ENCODE data around the gene ACAP2.
A peak's percentile ranks its signal among the peaks of the same experiment; 100 is the strongest.
"Not testable (repeated sequence)": the region's sequence is repeated elsewhere in the genome, so short reads cannot be mapped to it uniquely, and the experiment has no call there.

ACAP2 gene

DNA sequence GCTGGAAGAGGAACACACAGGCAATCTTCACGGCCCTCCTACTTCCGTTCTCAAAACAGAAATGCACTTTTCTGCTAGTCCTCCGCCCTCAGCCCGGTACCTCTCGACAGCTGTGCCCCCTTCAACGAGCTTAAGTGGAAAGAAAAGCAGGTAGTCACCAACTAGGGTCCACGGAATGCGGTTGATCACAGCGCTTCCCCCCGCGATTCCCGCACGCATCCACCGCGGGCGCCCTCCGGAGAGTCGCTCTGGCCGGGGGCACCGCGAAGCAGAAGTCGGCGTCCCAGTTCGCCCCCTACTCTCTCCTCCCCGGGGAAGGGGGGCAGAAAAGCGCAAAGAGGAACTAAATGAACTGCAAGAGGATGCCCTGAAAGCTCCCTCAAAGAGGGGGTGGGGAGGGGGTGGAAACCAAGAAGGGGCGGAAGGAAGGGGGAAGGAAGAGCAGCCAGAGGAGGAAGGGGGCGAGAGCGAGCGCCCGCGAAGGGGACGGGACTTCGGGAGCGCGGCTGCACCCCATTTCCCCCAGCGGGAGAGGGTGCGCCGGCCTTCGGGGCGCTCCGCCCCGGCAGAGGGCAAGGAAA lies 738 bp downstream of the ACAP2 start:
- DNase-seq = peak; percentile 25

DNA sequence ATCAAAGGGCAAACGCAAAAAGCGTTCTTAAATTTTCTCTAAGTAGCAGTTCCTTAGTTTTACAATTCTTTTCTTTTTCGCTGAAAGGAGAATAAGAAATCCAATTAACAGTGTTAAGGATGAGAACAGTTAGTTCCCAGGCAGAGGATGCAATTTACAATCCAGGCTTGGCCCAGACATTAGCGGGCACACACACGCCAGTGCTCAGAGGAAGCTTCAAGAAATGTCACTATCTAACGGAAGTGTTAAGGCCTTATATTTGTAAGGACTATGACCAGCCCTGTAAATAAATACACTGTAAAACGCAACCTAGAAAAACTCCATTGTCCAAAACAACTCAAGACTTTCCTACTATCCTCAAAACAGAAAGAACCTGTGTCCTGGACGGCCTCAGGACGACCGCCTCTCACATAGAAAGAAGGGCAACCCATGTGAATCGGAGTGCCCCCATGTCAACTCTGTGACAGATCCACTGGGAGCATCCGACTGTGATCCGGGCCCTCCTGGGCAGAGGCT lies 1.3 kb downstream of the ACAP2 start:
- no peak for DNase-seq

DNA sequence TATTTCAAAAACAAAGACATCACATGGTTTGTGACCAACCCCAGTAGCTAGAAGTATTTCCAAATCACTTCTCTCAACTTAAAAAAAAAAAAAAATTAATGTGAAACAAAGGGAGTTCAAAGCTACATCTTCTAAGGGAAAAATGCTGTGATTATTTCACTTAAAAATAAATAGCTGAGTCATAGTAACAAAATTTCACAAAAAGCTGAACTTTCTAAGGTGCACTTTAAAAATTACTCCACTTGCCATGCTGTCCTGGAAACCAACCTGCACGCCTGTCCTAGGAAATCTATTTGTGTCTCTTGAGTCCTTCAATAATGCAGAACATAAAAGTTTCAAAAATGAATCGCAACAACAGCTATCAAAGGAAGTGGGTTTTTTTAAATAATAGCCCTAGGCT lies 1.8 kb downstream of the ACAP2 start:
- no peak for DNase-seq

DNA sequence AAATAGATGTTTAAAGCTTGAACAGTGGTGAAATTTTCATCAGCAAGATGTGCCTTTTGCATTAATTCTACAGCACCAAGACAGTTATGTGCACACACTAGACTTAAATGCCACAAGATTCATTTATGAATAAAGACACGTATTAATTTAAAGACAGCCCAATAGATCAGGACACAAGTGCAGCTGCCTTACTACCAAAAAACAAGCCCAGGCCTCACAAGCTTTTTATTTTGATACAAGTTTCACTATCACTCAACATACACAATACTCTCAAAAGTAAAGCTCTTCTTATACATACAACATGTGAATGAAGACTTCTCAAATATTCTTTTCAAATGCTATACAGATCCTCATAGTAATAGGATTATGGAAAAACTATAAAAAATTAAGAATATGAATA lies 2.4 kb downstream of the ACAP2 start:
- DNase-seq = no peak

DNA sequence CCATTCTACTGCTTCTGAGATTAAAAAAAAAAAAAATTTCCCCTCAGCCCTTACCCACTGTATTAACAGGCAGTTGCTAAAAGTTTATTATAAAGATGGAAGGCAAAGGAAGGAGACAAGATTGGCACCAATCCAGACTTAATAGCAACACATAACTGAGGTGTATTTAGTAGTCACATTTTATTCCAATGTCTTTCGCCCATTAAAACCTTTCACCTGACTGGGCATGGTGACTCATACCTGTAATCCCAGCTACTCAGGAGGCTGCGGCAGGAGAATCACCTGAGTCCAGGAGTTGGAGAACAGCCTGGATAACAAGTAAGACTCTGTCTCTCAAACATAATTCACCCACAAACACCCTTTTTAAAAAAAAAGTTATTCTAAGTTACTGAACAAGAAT lies 4.4 kb downstream of the ACAP2 start:
- DNase-seq = no peak

DNA sequence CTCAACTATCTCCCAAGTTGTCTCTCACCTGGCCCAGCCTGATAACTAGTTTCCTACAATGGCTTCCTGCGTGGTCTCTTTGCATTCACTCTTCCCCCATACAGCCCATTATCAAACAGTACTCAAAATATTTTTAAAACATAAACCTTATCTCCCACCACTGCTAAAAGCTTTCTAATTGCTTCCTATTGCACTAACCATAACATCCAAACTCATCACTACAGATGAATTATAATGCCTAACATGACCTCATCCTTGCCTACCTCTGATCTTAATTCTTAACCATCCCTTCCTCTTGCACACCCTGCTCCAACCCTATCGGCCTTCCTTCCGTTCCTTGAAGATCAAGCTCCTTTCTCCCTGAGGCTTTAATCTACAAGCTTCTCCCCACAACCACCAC lies 17.0 kb downstream of the ACAP2 start:
- DNase-seq = no peak

DNA sequence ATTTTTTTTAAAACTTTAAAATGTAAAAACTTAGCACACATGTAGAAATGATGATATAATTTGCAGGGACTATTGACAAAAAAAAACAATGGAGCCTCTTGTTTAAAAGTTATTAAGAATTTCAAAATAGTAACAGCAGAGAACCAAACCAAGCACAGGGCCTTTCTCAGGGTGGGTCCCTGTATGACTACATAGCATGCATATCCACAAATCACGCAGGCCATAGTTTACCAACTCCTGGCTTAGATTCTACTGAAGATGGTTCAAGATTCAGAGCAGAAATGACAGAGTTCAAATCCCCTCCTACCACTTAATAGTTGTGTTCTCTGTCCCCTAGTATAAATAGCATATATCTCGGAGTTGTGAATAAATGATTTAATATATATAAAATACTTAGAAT lies 19.0 kb downstream of the ACAP2 start:
- DNase-seq = no peak

DNA sequence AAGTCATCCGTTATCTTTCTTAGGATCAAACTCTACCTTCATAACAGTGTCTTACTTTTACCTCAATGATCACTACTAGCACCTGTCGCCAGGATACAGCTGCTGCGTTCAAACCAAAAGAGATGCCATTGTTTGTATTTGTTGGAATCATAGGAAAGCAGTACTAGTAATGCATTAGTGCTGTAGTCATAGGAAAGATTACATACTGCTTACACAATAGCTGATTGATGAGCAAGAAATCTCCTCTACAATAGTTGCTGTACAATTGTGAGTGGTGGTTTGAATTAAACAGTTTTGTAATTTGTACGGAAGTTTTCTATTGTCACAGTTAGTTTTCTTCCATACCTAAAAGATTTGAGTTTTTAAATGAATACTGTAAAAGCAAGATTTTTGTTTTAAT lies 21.4 kb downstream of the ACAP2 start:
- no peak for DNase-seq

DNA sequence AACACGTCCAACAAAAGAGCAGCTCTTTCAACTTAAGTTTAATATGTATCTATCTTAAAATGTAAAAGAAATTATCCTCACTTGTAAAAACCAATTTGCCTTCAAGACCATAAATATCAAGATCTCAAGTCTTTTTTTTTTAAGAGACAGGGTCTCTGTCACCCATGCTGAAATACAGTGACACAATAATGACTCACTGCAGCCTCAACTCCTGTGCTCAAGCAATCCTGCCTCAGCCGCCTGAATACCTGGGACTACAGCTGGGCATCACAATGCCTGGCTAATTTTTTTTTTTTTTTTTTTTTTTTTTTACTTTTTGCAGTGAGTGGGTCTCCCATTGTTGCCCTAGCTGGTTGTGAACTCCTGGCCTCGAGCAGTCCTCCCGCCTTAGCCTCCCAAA lies 26.0 kb downstream of the ACAP2 start:
- DNase-seq = no peak

DNA sequence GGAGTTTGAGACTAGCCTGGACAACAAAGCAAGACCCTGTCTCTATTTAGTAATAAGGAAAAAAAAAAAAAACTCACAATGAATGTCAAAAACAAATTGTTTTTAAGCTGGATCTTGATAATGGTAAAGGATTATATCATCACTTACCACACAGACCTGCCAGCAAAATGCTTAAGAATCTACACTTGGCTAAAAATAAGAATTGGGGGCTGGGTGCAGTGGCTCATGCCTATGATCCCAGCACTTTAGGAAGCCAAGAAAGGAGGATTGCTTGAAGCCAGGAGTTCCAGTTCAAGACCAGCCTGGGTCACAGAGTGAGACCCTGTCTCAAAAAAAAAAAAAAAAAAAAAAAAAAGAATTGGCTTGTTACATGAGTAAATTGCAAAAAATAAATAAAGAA lies 31.0 kb downstream of the ACAP2 start:
- no peak for DNase-seq

DNA sequence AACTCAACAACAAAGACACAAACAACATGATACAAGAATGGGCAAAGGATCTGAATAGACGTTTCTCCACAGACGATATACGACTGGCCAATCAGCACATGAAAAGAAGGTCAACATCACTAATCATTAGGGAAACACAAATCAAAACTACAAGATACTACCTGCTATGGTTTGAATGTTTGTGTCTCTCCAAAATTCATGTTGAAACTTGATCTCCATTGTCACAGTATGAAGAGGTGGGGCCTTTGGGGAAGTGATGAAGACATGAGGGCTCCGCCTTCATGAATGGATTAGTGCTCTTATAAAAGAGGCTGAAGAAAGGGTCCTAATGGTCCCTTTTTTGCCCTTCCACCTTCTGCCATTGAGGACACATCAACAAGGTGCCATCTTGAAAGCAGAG lies 32.3 kb downstream of the ACAP2 start:
- DNase-seq = no peak

DNA sequence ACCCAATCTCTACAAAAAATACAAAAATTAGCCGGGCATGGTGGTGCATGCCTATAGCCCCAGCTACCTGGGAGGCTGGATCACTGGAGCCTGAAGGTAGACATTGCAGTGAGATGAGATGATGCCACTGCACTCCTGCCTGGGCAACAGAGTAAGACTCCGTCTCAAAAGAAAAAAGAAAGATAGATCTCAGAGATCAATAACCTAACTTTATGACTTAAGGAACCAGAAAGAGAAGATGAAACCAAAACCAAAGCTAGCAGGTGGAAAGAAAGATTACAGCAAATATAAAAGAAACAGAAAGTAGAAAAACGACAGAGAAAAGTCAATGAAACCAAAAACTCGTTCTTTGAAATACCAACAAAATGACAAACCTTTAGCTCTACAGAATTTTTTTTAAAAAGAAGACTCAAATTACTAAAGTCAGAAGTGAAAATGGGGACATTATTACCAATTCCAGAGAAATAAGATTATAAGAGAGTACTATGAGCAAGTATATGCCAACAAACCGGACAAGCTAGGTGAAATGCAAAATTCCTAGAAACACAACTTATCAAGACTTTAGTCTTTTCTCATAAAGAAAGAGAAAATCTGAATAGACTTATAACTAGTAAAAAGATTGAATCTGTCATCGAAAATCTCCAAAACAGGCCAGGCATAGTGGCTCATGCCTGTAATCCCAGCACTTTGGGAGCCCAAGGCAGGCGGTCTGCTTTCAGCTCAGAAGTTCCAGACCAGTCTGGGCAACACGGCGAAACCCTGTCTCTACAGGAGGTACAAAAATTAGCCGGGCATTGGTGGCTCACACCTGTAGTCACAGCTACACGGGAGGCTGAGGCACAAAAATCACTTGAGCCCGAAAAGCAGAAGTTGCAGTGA lies 35.0 kb downstream of the ACAP2 start:
- no peak for DNase-seq

DNA sequence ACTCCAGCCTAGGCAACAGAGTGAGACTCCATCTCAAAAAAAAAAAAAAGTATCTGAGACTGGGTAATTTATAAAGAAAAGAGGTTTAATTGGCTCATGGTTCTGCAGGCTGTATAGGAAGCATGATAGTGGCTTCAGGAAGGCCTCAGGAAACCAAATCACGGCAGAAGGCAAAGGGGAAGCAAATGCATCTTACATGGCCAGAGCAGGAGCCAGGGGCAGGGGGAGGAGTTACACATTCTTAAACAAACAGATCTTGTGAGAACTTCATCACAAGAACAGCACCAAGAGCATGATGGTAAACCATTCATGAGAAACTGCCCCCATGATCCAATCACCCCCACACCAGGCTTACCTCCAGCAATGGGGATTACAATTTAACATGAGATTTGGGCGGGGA lies 37.2 kb downstream of the ACAP2 start:
- DNase-seq = no peak

DNA sequence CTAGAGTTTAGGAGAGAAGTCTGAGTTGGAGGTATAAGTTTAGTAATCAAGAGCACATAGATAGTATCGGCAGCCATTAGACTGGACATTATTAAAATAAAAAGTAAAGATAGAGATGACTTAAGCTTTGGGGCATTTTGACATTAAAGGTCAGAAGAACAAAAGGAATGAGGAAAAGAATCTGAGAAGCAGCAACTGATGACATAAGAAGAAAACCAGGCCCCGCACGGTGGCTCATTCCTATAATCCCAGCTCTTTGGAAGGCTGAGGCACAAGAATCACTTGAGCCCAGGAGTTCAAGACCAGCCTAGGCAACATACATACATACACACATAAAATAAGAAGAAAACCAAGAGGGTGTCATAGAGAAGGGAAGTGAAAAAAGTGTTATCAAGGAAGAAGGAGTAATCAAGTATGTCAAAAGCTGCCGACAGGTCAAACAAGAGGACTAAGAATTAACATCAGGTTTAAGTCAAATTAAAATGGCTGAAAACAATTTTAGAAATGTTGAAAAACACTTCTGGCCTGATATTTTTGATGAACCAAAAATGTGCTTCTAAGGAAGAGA lies 38.9 kb downstream of the ACAP2 start:
- no peak for DNase-seq

DNA sequence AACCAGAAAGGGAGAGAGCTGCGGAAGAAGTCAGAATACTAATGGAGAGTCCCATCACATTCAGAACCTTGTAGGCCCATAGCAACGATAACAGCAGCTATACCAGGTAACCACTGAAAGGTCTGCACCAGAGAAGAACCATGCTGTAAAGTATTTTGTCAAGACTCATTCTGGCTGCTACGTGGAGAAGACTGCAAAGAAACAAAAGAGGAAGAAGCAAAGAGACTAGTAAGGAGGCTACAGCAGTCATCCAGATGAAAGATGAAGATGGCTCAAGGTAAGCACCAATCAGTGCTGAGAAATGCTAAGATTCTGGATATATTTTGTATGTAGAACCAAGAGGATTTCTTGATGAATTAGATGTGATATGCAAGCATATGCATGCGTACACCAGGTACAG lies 39.6 kb downstream of the ACAP2 start:
- no peak for DNase-seq

DNA sequence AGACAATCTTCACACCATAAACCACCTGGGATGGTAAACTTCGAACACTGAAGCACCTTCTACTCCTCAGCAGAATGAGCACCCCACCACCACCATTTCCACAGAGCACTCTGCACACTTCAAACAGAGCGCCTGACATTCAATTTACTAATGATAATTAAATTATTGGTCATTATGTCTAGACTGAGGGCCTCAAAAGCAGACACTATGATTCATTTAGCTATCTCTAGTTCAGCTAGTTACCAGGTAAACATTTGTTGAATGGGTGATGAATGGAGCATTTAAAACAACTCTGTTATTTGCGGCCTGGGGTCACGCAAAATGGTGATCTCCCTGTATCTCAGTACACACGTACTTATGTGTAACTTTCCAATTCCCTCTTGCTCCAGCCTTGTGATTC lies 40.9 kb downstream of the ACAP2 start:
- DNase-seq = no peak

DNA sequence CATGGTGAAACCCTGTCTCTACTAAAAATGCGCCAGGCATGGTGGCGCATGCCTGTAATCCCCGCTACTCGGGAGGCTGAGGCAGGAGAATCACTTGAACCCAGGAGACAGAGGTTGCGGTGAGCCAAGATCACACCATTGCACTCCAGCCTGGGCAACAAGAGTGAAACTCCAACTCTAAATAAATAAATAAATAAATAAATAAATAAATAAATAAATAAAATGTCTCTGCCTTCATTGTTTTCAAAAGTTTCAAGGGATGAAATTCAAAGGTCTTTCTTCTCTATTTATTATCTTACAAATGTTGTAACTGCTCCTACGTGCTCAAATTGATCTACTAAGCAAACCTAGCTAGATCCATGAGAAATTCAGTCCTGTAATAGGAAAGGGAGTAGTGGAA lies 44.4 kb downstream of the ACAP2 start:
- DNase-seq = not testable (repeated sequence)

DNA sequence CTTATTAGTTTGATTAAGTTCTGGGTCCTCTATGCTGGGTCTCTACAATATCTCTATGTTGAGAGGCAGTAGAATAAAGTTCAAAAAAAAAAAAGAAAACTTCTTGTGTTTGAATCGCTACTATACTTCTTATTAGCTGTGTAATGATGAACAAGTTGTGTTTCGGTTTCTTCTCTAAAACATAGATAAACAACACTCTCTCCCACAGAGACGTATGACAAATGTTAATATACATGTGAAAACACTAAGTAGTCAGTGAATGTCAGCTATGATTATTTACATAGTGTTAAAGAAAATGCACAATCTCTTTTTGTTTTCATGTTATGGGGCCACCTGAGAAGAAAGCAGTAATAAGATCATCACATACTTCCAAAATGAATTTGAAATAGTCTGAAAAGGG lies 45.3 kb downstream of the ACAP2 start:
- DNase-seq = no peak

DNA sequence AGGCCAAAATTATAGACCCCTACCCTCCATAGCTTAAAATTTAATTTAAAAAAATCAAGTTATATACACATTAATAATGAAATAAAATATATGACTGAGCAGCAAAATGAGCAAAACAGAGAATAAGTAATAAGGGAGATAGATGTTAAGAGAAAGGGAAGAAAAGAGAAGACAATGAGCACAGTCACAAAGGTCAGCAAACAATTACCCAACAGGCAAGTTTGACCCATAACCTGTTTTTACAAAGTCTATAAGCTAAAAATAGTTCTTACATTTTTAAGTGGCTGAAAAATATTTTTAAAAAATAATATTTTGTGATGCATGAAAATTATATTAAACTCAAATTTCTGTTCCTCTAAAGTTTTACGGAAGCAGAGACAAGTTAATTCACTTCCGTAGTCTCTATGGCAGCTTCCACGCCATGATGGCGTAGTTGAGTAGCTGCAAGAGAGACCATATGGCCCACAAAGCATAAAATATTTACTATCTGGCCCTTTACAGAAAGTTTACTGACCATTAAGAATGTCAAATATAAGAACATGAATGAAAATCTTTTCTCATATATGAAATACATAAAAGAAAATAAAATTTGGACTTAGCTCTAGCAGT lies 47.5 kb downstream of the ACAP2 start:
- DNase-seq = no peak

DNA sequence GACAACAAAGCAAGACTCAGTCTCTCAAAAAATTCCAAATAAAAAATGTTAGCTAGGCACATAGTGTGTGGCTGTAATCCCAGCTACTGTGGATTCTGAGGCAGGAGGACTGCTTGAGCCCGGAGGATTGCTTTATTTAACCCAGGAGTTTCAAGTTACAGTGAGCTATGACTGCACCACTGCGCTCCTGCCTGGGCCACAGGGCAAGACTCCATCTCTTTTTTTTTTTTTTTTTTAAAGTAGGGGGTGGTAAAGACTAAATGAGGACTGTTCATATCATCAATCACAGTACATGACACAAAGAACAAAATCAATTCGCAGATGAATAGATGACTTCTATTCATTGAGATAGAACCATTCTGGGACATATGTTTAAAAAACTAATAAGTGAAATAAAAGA lies 48.1 kb downstream of the ACAP2 start:
- DNase-seq = no peak

DNA sequence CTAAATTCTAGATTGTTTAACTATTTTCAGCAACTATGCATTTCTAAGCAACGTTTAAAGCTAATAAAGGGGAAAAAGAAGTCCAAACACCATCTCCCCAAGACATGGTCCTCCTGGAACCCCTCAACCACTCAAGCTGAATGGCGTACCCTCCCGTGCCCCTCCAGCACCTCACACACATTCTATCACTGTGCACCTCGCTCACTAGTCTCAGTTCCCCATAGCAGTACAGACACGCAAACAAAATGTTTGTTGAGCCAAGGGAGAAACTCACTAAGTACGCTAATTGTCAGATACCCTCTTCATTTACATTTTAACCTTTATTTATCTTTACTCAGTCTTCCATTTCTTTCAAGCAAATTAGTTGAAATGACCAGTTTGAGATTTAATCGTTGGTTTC lies 48.8 kb downstream of the ACAP2 start:
- DNase-seq = no peak

DNA sequence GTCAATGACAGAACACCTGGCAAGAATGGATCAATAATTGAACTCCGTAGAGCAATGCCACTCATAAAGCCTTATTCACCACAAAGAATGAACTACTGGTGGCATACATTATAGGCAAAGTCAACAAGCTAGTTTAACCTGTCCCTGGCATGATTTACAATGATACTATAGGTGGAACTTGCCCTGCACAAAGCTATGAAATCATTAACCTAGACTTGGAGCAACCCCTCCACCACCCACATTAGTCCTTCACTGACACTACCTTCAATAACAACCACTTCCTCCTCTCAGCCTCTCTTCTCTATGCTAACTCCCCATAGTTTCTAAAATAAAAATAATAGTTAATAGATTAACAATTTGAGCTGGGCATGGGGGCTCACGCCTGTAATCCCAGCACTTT lies 54.4 kb downstream of the ACAP2 start:
- DNase-seq = no peak

DNA sequence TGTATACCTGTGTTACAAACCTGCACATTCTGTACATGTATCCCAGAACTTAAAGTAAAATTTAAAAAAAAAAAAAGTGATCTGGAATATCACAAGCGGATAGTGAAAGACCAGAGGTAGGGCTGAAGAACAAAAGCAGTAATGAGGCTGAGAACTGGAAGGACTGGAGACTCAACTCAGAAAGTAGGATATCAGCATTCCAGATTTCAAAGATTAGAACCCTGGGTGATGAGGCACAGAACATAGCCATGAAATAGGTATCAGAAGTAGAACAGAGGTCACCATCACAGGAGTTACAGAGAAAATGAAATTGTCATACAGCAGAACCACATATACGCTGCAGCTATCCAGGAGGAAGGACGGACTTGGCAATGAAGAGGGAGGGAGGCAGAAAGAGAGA lies 56.1 kb downstream of the ACAP2 start:
- DNase-seq = no peak

DNA sequence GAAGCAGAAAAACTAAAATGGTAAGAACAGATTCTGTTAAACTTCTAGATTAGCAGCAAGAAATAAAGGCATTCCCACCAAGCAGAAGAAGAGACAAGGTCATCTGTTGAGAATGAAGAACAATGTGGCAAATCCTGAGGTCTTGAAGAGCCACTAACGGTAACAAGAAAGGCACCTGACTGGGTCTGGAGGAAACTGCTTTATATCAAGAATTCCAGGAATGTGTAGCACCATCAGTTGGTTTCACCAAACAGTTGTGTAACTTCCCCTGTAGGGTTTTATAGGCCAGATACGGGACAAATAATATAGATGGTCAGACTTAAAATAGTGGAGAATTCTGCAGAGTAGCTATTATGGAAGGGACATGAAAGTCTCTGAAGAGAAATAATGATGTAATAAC lies 57.3 kb downstream of the ACAP2 start:
- no peak for DNase-seq
